ENCODE measurements around the gene STXBP4.

- TF ChIP-seq CTCF (conservative IDR thresholded peaks at IDR 0.05) (peak; percentile 64), EZH2 (IDR thresholded peaks at IDR 0.05; ENCODE audit: low read depth) (no peak)
Observed at GRCh38 chr17:54968262-54968987, at the start of gene STXBP4, which contains the start of gene COX11.
